Natural killer cell (primary cell): ENCODE data around the gene ACSM3. TPM values are rescaled to one million over a fixed set of nuclear protein-coding genes. Genes with fewer than 3 reads are reported as not detected.
A peak's percentile ranks its signal among the peaks of the same experiment; 100 is the strongest.

Source experiments
- ATAC-seq, 3 donors: fragments of 150-1000 bp in 2 of 3; fragments of 200-7000 bp in 1 of 3; cut with Tn5 transposase; 1 replicate in 1 of 3; 2 replicates in 2 of 3; pipeline ENCODE4 v1.10.0; 2021; ENCODE audit warnings: mild to moderate bottlenecking in 2 of 3, moderate library complexity in 2 of 3
- DNase-seq, 2 donors: peaks; one replicate each; pipeline versions ENCODE4 v3.0.0 to v3.0.0-alpha.2; 2013 to 2021; ENCODE audit warnings: mixed read lengths in 1 of 2
- H3K27ac ChIP-seq: one replicate; pipeline ENCODE4 v1.5.1; 2013; ENCODE audit warnings: mild to moderate bottlenecking, low read length
- H3K27me3 ChIP-seq: one replicate; pipeline ENCODE4 v1.6.1; 2013; ENCODE audit warnings: low read length; ENCODE audit not compliant: control insufficient read depth, insufficient read depth
- H3K36me3 ChIP-seq: one replicate; pipeline ENCODE4 v1.6.1; 2013; ENCODE audit warnings: low read length; ENCODE audit not compliant: control insufficient read depth, insufficient read depth
- H3K4me1 ChIP-seq: one replicate; pipeline ENCODE4 v1.6.1; 2013; ENCODE audit warnings: low read length; ENCODE audit not compliant: control insufficient read depth, insufficient read depth
- H3K4me3 ChIP-seq: one replicate; pipeline ENCODE4 v1.5.1; 2013; ENCODE audit warnings: low read length
- H3K9me3 ChIP-seq: one replicate; pipeline ENCODE4 v1.6.1; 2013; ENCODE audit warnings: low read length; ENCODE audit not compliant: control insufficient read depth, insufficient read depth
- H3K27ac Mint-ChIP-seq, 2 donors: one replicate each; pipeline ENCODE4 v1.8.0; 2022; ENCODE audit warnings: mild to moderate bottlenecking in 2 of 2, mixed read lengths in 2 of 2, moderate library complexity in 1 of 2
- H3K27me3 Mint-ChIP-seq, 2 donors: one replicate each; pipeline ENCODE4 v1.8.0; 2022; ENCODE audit warnings: low read depth in 2 of 2, mixed read lengths in 2 of 2
- H3K36me3 Mint-ChIP-seq: one replicate; pipeline ENCODE4 v1.8.0; 2022; ENCODE audit warnings: mixed read lengths
- H3K4me1 Mint-ChIP-seq, 2 donors: one replicate each; pipeline ENCODE4 v1.8.0; 2022; ENCODE audit warnings: mixed read lengths in 2 of 2
- H3K4me3 Mint-ChIP-seq: one replicate; pipeline ENCODE4 v1.8.0; 2022; ENCODE audit warnings: mild to moderate bottlenecking, moderate library complexity, mixed read lengths
- H3K9me3 Mint-ChIP-seq, 2 donors: one replicate each; pipeline ENCODE4 v1.8.0; 2022; ENCODE audit warnings: mixed read lengths in 2 of 2
- CTCF ChIP-seq: fragments of 200-600 bp; IDR thresholded peaks from one replicate; pipeline ENCODE4 v1.8.0; 2022; ENCODE audit warnings: antibody characterized with exemption
- WGBS: methylation state at CpG from one replicate; pipeline ENCODE4 v1.1.7; 2013; ENCODE audit warnings: missing lambda C conversion rate; ENCODE audit not compliant: insufficient coverage; 5-methylcytosine and 5-hydroxymethylcytosine counted together
- intact Hi-C: fragments of 100-400 bp; cut with micrococcal nuclease; formaldehyde crosslinking; loops from one replicate; pipeline ENCODE4 v1.14.2; 2022
- total RNA-seq, 4 donors: library from RNA; stranded (reverse); fragments of 120-200 nt in 1 of 4; gene quantifications; one replicate each; pipeline versions ENCODE4 v1.2.3 to v1.2.4, GENCODE V29; 2013 to 2022

ACSM3 gene
- total RNA-seq, 3 donors from 2014 or later (not counting 1 experiment from before 2014, with no cell fraction given) = 3.7 to 4.4 (median 4.4) TPM

- H3K27ac Mint-ChIP-seq = peak within 1 kb of the TSS; percentile 90 to 94
- H3K4me1 Mint-ChIP-seq = peaks cover 15 to 30% of the 10 kb centered on the region in 2 donors
- Histone ChIP-seq H3K4me3 (peak within 1 kb of the TSS; percentile 100), H3K36me3 (peaks cover 26% of the 10 kb centered on the region), H3K9me3 (peaks cover 3% of the 10 kb centered on the region), H3K27ac (peak within 1 kb of the TSS; percentile 99), H3K4me1 (peaks cover 22% of the 10 kb centered on the region), H3K27me3 (no peaks in the 10 kb centered on the region)
- no peaks in the 10 kb centered on the region for H3K27me3 Mint-ChIP-seq
- H3K36me3 Mint-ChIP-seq = peaks cover 6% of the 10 kb centered on the region
- peak; percentile 92 to 98 (median 92) for ATAC-seq
- intact Hi-C loops = loop anchor here (1.0 to 2.0 kb wide), 3 partner anchors 22 to 159 kb away; partner anchors contain the start of genes DCUN1D3, ERI2, LYRM1 and REXO5
- no peak for TF ChIP-seq CTCF
- WGBS = 5% methylated on average over 42 of the region's 42 CpGs
- H3K9me3 Mint-ChIP-seq = no peaks in the 10 kb centered on the region
- peak within 1 kb of the TSS; percentile 96 for H3K4me3 Mint-ChIP-seq
- peak; percentile 96 to 98 for DNase-seq
Measured at GRCh38 chr16:20741554-20742285, 22.1 kb upstream of the ACSM3 start, which contains the start of gene THUMPD1. Gene THUMPD1 (minus strand): TSS chr16:20741818. CDS start chr16:20741739, 79 bp downstream.

- Histone ChIP-seq H3K4me3 (no peak overlapping the region), H3K27me3 (no peaks in the 10 kb centered on the region), H3K4me1 (peaks cover 22% of the 10 kb centered on the region), H3K27ac (no peak overlapping the region), H3K9me3 (peaks cover 6% of the 10 kb centered on the region), H3K36me3 (peaks cover 8% of the 10 kb centered on the region)
- no peaks in the 10 kb centered on the region for H3K27me3 Mint-ChIP-seq
- H3K4me3 Mint-ChIP-seq = peak overlapping the region; percentile 9
- peaks cover 15 to 24% of the 10 kb centered on the region in 2 donors for H3K4me1 Mint-ChIP-seq
- no peak for DNase-seq
- TF ChIP-seq CTCF = no peak
- H3K9me3 Mint-ChIP-seq = peaks cover 2 to 7% of the 10 kb centered on the region in 2 donors
- peaks cover 11% of the 10 kb centered on the region for H3K36me3 Mint-ChIP-seq
- no peak for ATAC-seq
- intact Hi-C loops = no loop called here
- H3K27ac Mint-ChIP-seq = no peak overlapping the region
Measured at GRCh38 chr16:20743591-20743990, 20.2 kb upstream of the ACSM3 start.

- H3K9me3 Mint-ChIP-seq = peaks cover 2 to 7% of the 10 kb centered on the region in 2 donors
- intact Hi-C loops = no loop called here
- Histone ChIP-seq H3K36me3 (no peaks in the 10 kb centered on the region), H3K4me1 (peaks cover 17% of the 10 kb centered on the region), H3K27me3 (no peaks in the 10 kb centered on the region), H3K9me3 (peaks cover 6% of the 10 kb centered on the region), H3K4me3 (no peak overlapping the region), H3K27ac (no peak overlapping the region)
- H3K4me3 Mint-ChIP-seq = no peak overlapping the region
- H3K36me3 Mint-ChIP-seq = peaks cover 11% of the 10 kb centered on the region
- H3K27ac Mint-ChIP-seq = no peak overlapping the region
- no peak for TF ChIP-seq CTCF
- WGBS = 54% methylated on average over 7 of the region's 7 CpGs
- H3K27me3 Mint-ChIP-seq = no peaks in the 10 kb centered on the region
- DNase-seq (no peak), ATAC-seq (no peak)
- peaks cover 12 to 18% of the 10 kb centered on the region in 2 donors for H3K4me1 Mint-ChIP-seq
Measured at GRCh38 chr16:20744922-20745440, 18.8 kb upstream of the ACSM3 start.
